T-helper 1 cell treated with Interleukin-12 subunit alpha and Interleukin-12 subunit beta and Interleukin-4 antibody, amounts not matched to agents 30 μg/mL and 1 μg/mL, for 36 hours (primary cell): Measurements from ENCODE around the gene CAMK2B.

ENCODE experiments used
- H3K27ac Mint-ChIP-seq: one replicate; pipeline ENCODE4 v1.8.0; 2021; ENCODE audit warnings: mild to moderate bottlenecking, mixed read lengths
- H3K27me3 Mint-ChIP-seq: one replicate; pipeline ENCODE4 v1.8.0; 2021; ENCODE audit warnings: low read depth, mixed read lengths
- H3K36me3 Mint-ChIP-seq: one replicate; pipeline ENCODE4 v1.8.0; 2021; ENCODE audit warnings: low read depth, mixed read lengths
- H3K4me1 Mint-ChIP-seq: one replicate; pipeline ENCODE4 v1.8.0; 2021; ENCODE audit warnings: low read depth, mixed read lengths
- H3K4me3 Mint-ChIP-seq: one replicate; pipeline ENCODE4 v1.8.0; 2021; ENCODE audit warnings: mild to moderate bottlenecking, moderate library complexity, mixed read lengths
- H3K9me3 Mint-ChIP-seq: one replicate; pipeline ENCODE4 v1.8.0; 2021; ENCODE audit warnings: mixed read lengths

Gene CAMK2B

DNA sequence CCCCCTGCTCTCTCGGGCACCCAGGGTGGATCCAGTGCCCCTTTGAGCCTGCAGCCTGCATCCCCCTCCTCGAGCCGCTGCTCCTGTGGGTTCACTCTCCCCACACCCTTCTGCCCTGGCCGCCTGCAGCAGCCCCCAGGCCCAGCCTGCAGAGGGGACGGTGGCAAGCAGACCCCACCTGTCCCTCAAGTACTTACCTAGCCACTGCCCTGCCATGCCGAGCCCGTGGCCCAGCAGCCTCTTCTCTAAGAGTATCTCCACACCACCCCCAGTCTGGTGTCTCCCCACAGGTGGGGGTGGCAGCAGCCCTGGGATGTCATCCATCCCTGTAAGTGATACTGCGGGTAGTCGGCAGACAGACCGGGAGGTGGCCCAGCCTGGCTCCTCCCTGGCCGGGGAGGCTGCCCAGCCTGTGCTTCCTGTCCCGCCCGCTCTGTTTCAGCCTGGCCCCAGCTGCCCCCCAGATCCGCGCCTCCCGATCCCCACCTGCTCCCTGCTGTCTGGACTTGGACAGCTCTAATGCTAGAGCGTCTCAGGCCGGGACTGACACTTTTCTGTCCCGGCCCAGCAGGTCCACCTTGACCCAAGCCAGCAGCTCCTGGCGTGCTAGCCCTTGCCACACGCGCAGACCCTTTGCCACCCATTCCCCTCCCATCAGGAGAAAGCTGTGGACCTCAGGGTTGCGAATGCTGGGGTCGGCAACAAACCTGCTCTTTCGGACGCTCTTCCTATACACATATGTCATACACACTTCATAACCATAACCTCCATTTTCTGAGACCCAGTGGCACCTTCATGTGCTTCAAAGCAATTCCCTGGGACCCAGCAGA is 99.6 kb downstream of the CAMK2B start:
- Mint-ChIP-seq H3K4me1 (no peaks in the 10 kb centered on the region), H3K36me3 (no peaks in the 10 kb centered on the region), H3K4me3 (no peak overlapping the region), H3K27me3 (no peaks in the 10 kb centered on the region), H3K27ac (no peak overlapping the region), H3K9me3 (no peaks in the 10 kb centered on the region)

DNA sequence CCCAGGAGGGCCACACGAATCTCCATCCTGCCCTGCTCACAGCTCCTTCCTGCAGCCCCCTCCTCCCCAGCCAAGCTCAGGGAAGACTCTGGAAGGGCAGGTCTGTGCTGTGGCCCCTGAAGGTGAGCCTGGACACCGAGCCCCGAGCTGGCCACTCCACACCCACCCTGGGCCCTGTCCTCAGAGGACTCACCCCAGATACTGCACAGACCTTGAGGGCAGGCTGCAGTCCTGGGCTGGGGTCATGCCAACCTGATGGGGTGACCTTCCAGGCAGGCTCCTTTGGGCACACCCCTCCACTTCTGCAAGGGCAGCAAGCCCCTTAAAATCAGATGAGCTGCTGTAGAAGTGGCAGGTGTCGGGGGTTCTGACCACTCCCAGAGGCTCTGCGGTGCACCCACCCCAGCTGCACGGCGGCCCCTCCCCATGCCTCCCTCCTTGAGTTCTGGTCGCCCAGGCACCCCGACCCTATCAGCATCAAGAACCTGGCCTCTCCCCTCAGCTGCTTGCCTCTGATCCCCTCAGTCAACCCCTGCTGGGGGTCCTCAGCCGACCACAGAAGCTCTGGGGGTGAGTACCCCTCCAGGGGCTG is 100.3 kb downstream of the CAMK2B start:
- no peak overlapping the region for H3K27ac Mint-ChIP-seq
- no peaks in the 10 kb centered on the region for H3K36me3 Mint-ChIP-seq
- no peaks in the 10 kb centered on the region for H3K9me3 Mint-ChIP-seq
- no peaks in the 10 kb centered on the region for H3K4me1 Mint-ChIP-seq
- no peak overlapping the region for H3K4me3 Mint-ChIP-seq
- H3K27me3 Mint-ChIP-seq = no peaks in the 10 kb centered on the region

DNA sequence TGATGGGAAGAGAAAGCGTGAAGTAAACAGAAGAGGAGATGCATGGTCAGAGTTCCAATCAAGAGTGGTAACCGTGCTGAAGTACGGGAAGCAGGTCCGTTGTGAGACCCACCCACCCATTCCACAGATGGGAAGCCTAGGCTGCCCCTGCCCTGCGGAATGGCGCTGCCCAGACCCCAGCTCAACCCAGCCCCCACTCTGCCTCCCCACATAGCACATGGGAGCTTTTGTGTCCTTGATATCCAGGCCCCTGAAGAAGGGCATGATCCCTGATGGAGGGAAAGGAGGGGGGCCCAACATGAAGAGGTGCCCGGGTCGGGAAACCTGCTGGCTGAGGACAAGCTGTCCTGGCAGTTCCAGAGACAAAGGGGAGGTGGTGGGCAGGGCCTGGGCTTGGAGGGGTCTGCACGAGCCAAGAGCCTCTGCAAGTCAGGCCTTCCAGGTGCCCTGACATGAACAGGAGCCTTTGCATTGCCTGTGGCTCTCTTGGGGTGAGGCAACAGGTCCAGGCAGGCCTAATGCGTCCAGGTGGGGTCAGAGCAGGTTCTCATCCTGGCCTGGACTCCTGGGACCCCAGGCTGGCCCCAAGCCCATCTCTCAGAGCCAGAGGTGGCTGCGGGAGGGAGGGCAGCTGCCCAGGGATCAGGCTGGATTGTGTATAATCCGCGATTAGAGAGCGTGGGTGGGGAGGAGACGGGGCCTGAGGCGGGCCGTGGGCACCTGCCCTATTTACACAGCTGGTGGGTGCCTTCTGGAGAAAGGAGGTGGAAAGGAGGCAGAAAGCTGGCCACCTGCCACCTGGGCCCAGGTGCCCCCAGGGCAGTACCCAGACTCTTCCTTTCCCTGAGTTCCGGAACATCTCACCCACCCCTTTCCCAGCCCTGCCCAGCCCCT is 101.1 kb downstream of the CAMK2B start:
- H3K4me1 Mint-ChIP-seq = no peaks in the 10 kb centered on the region
- no peaks in the 10 kb centered on the region for H3K36me3 Mint-ChIP-seq
- no peaks in the 10 kb centered on the region for H3K9me3 Mint-ChIP-seq
- no peaks in the 10 kb centered on the region for H3K27me3 Mint-ChIP-seq
- H3K4me3 Mint-ChIP-seq = no peak overlapping the region
- no peak overlapping the region for H3K27ac Mint-ChIP-seq

DNA sequence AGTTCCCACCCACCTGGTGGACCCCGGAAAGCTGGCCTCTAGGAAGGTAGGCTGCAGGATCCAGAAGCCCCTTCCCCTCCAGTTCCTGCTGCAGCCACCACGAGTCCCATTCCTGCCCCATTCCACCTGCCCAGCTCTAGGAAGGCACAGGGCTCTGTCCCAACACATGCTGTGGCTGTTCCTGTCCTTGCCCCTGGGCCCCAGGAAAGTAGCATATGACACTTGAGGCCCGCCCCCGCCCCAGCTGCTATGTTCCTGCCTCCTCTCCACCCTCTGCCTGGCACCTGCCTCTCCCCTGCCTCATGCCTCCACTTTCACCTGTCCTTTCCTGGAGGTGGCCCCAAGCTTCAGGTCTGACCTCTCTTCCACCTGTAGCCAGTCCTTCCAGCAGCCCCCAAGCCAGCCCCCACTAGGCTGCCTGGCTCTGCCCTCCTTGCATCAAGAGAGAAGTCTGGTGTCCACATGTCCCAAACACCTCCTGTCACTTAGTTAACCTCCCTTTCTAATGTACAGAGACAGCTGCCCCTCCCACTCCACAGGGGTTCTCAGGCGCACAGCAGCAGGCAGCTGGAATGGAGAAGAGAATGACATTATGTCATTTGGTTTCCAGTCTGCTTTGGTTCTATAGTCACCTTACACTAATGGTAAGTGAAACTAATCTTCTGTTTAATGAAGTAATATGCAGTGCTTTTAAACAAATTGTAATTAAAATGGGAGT is 101.9 kb downstream of the CAMK2B start:
- Mint-ChIP-seq H3K4me1 (no peaks in the 10 kb centered on the region), H3K27ac (no peak overlapping the region), H3K4me3 (no peak overlapping the region), H3K9me3 (no peaks in the 10 kb centered on the region), H3K36me3 (no peaks in the 10 kb centered on the region), H3K27me3 (no peaks in the 10 kb centered on the region)

DNA sequence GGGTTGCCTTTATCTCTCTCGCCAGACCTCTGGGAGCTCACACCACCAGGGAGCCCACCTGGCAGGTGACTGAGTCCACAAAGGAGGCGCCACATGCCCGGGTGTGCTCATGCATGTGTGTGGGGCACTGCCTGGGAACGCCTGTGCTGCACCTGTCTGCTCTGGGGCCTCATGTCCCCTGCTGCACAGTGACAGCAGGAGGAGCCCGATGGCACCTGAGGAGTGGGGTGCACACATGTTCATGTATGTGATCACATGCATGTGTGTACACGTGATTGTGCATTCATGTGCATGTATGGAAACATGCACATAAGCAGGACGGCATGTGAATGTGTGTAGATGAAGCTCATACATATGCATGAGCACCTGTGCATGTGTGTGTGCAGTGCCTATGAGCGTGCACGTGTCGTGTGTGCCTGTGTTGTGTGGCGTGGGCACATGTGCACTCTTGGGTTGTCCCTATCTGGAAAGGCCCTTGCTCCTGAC is 102.6 kb downstream of the CAMK2B start:
- Mint-ChIP-seq H3K27ac (no peak overlapping the region), H3K9me3 (no peaks in the 10 kb centered on the region), H3K4me1 (no peaks in the 10 kb centered on the region), H3K4me3 (no peak overlapping the region), H3K27me3 (no peaks in the 10 kb centered on the region), H3K36me3 (no peaks in the 10 kb centered on the region)

DNA sequence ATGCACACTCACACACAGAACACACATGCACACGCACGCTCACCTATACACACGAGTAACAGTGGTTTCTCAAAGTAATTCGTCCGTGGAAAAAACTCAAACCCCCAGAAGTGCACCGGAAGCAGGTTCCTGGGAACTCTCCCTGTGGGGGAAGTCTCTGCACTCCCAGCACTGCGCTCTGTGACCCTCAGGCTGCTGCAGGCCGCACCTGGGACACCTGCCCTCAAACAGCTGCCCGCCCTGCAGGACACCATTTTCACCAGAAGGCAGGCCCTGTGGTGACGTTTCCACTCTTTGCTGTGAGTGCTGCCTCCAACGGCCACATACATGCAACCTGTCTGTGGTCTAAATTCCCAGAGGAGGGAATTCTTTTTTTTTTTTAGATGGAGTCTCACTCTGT is 103.3 kb downstream of the CAMK2B start:
- H3K4me3 Mint-ChIP-seq = no peak overlapping the region
- no peaks in the 10 kb centered on the region for H3K9me3 Mint-ChIP-seq
- H3K27me3 Mint-ChIP-seq = no peaks in the 10 kb centered on the region
- H3K4me1 Mint-ChIP-seq = no peaks in the 10 kb centered on the region
- no peak overlapping the region for H3K27ac Mint-ChIP-seq
- no peaks in the 10 kb centered on the region for H3K36me3 Mint-ChIP-seq

DNA sequence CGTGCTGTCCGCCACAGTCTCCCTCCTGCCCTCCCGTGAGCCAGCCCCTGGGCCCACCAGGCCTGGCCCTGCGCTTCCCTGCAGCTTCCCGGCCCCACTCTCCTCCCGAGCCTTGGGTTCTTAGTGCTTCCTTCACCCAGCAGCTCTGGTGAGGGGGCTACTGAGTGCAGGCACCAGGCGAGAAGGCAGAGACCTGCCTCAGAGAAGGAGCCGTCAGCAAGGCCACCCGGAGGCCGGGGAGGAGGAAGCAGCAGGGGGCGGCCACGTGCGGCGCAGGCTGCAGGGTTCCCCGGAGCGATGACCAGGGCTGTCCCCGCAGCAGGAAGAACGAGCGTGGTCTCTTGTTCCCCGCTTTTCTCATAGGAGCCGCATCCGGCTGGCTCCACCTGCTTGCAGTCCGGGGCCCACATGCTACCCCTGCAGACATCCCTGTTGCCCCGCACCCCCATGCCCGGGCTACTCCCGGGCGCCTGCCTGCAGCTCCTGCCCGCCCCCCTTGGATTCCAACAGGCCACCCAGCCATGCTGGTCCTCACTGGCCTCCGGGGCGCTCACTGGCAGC is 104.1 kb downstream of the CAMK2B start:
- no peaks in the 10 kb centered on the region for H3K27me3 Mint-ChIP-seq
- H3K27ac Mint-ChIP-seq = no peak overlapping the region
- H3K4me3 Mint-ChIP-seq = no peak overlapping the region
- no peaks in the 10 kb centered on the region for H3K4me1 Mint-ChIP-seq
- H3K36me3 Mint-ChIP-seq = no peaks in the 10 kb centered on the region
- no peaks in the 10 kb centered on the region for H3K9me3 Mint-ChIP-seq

DNA sequence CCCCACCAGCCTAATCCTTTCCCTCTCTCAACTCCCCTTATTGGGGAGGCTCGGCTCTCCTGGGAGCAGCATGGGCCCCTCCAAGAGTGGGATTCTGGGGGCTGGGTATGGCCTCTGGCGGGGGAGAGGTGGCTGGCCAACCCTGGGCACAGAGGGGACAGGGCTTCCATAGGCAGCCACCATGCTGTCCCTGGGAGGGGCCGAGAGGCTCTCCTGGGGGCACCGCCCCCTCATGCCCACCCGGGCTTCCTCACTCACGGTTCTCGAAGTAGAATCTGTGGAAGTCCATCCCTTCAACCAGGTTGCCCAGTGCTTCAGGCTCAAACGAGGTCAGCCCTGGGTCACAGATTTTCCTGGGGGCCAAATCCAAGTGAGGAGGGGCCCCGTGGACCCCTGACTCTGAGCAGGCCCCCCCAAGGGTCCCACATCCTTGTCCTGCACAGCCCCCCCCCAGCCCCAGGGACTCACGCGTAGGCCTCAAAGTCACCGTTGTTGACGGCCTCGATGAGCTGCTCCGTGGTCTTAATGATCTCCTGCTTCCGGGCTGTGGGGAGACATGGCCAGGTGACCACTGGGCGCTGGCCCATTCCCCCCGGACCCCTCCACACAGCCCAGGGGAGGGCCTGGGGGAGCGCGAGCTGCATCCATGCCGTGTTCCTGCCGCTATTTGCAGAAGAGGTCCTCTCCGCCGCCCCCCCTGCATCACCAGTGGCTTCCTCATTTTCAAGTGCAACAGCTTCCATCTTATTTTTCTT is 104.9 kb downstream of the CAMK2B start:
- no peaks in the 10 kb centered on the region for H3K4me1 Mint-ChIP-seq
- H3K27me3 Mint-ChIP-seq = no peaks in the 10 kb centered on the region

DNA sequence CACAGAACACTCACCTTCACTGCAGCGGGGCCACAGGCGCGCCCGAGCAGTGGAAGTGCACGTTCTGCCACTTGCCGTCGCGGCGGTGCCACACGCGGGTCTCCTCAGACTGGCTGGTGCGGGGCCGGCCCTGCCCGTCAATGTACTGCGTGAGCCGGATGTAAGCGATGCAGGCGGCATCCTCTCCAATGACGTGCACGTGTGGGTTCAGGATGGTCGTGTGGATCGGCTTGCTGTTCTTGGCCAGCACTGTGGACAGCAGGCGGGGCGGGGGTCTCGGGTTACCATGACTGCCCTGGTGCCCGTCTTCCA is 105.4 kb downstream of the CAMK2B start:
- Mint-ChIP-seq H3K27me3 (no peaks in the 10 kb centered on the region), H3K36me3 (no peaks in the 10 kb centered on the region), H3K4me1 (no peaks in the 10 kb centered on the region), H3K4me3 (no peak overlapping the region), H3K9me3 (no peaks in the 10 kb centered on the region), H3K27ac (no peak overlapping the region)

More for the DNA sequence above, 104.9 kb downstream of the CAMK2B start:
- Mint-ChIP-seq H3K9me3 (no peaks in the 10 kb centered on the region), H3K27ac (no peak overlapping the region), H3K36me3 (no peaks in the 10 kb centered on the region), H3K4me3 (no peak overlapping the region)

DNA sequence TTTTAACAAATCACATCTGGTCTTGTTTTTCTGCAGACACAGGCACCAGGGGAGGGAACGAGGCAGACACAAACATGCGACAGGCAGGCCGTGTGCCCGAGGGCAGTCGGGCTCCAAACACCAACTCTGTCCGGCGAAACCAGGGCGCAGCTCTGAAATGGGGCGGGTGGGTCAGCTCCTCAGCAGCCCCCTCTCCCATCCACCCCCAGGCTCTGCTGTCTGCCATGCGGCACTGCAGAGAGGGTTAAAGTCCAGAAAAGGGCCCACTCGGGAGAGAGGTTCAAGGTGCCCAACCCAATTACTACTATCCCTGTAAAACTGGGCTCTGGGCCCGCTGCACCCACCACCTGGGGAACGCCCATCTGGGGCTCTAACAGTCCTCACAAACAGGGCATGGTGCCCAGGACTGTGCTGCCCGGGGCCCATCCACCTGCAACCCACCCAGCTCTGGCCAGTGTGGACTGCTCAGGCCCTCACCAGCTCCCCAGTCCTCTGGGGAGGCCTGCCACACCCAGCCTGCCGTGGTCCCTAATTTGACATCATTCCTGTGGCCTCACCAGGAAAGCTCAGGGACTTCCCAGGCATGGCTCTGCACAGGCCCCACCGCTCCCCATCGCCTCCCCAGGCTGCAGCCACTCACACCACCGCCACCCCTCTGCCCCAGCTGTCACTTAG is 105.9 kb downstream of the CAMK2B start:
- H3K27ac Mint-ChIP-seq = no peak overlapping the region

DNA sequence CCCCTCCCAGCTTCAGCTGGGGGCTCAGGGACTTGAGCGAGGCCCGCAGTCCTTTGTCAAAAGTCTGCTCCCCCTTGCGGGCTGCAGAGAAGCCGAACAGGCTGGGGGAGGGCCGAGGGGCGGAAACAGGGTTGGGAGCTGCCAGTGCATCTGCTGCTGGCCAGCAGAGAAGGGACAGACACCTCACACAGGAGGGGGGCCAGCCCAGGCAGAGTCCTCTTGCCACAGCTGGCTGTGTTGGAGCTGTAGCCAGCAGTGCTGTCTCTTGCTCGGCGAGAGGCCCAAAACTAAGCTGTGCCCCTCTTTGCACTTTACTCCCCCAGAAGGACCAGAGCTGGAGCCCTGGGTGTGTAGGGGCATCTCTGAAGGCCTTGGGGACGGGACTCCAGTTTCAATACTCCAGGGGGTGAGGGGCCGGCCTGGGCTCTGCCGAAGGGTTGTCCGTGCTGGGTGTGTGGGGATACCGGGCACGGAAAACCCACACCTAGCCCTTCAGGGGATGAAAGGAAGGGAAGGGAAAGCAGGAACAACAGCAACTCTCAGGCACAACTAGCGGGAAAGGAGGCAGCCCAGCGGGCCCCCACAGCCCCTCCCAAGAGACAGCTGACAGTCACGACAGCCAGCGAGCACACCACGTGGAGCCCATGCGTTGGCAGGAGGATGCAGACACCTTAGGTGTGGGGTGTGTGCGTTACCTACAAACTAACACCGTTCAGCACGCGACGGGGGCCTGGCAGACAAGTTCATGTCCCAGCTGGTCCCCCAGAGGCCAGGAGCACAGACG is 106.8 kb downstream of the CAMK2B start:
- H3K27ac Mint-ChIP-seq = no peak overlapping the region
- H3K4me3 Mint-ChIP-seq = no peak overlapping the region
- peaks cover 5% of the 10 kb centered on the region for H3K36me3 Mint-ChIP-seq
- no peaks in the 10 kb centered on the region for H3K27me3 Mint-ChIP-seq
- no peaks in the 10 kb centered on the region for H3K9me3 Mint-ChIP-seq
- H3K4me1 Mint-ChIP-seq = peaks cover 2% of the 10 kb centered on the region

More for the DNA sequence above, 105.9 kb downstream of the CAMK2B start:
- H3K36me3 Mint-ChIP-seq = peaks cover under 1% of the 10 kb centered on the region
- no peak overlapping the region for H3K4me3 Mint-ChIP-seq
- no peaks in the 10 kb centered on the region for H3K9me3 Mint-ChIP-seq
- H3K4me1 Mint-ChIP-seq = no peaks in the 10 kb centered on the region
- H3K27me3 Mint-ChIP-seq = no peaks in the 10 kb centered on the region

DNA sequence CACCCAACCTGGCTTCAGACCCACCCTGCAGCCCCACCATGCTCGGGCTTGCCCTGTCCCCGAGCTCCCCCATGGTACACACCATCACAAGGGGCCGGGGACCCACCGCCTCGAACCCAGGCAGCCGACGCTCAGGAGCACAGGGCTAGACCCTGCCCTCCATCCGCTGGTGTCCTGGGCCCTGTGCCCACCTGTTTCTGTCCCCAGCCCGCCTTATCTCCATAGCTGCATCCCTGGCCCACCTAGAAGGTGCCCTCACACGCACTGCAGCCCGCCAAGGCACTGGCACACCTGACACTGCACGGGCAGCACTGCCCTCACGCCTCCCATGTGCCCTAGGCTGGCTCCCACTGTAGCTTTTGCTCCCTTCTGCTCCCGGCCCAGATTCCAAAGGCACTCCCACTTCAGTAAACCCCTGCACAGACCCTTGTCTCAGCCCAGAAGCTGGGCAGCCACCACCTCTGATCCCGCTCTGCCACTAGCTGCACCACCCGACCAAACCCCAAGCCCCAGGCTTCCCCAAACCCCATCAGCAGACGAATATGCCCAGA is 107.5 kb downstream of the CAMK2B start:
- H3K27ac Mint-ChIP-seq = no peak overlapping the region
- H3K4me1 Mint-ChIP-seq = peaks cover 2% of the 10 kb centered on the region
- H3K4me3 Mint-ChIP-seq = no peak overlapping the region
- H3K9me3 Mint-ChIP-seq = no peaks in the 10 kb centered on the region
- H3K27me3 Mint-ChIP-seq = no peaks in the 10 kb centered on the region
- peaks cover 5% of the 10 kb centered on the region for H3K36me3 Mint-ChIP-seq
